Stomach (tissue), 4 donors: ENCODE results near the gene HYAL1.

Experiments
- CTCF ChIP-seq, 7 experiments: fragments of 450-650 bp in 4 of 7; fragments of 200-600 bp in 3 of 7; sonication (generic) in 3 of 7; IDR thresholded peaks; one replicate each; pipeline ENCODE4 v1.5.1; 2016 to 2019; ENCODE audit warnings: antibody characterized with exemption in 7 of 7, control low read depth in 2 of 7, mild to moderate bottlenecking in 1 of 7
- EP300 ChIP-seq: sonication (generic); formaldehyde crosslinking; IDR thresholded peaks from one replicate; pipeline ENCODE4 v1.6.1; 2017; ENCODE audit warnings: antibody characterized with exemption
- POLR2A ChIP-seq, 4 donors: fragments of 450-650 bp; IDR thresholded peaks; one replicate each; pipeline ENCODE4 v1.6.1; 2016; ENCODE audit warnings: antibody characterized with exemption in 4 of 4, control low read depth in 2 of 4, mild to moderate bottlenecking in 1 of 4, moderate library complexity in 1 of 4
- POLR2AphosphoS5 ChIP-seq, 3 donors: sonication (generic); formaldehyde crosslinking; IDR thresholded peaks; one replicate each; pipeline ENCODE4 v1.6.1; 2016; ENCODE audit warnings: antibody characterized with exemption in 3 of 3

GRCh38 chr3:50314816-50315215 is 11.4 kb upstream of the HYAL1 start:
- no peak for TF ChIP-seq CTCF (IDR thresholded peaks at IDR 0.05)
- TF ChIP-seq POLR2AphosphoS5 (IDR thresholded peaks at IDR 0.05): no peak
- no peak for TF ChIP-seq POLR2A (IDR thresholded peaks at IDR 0.05)
- TF ChIP-seq EP300: no peak
